Measurements from ENCODE around the gene SHISA9. TPM values are rescaled to one million over a fixed set of nuclear protein-coding genes. Genes with fewer than 3 reads are reported as not detected.
A peak's percentile ranks its signal among the peaks of the same experiment; 100 is the strongest.

The SHISA9 gene
- total and polyA plus RNA-seq, 12 donors, result 0.04 to 0.96 (median 0.13) TPM; not detected in 3

DNA sequence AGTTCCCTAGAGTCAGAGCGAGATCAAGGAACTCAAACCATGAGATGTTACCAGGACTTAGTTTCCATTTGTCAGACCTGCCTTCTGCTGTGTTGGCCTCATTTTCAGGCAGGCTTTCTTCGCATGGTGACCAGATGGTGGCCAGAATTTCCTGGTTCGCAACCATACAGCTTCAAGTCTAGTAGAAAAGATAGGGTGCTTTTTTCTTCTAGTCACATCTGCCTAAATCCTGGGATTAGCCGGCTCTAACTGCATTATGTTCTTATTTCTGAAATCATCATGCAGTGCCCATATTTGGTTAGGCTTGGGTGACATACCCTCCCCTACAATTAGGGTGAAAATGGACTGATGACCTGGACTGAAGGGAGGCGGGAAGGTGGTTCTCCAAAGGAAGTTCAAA, 131.5 kb downstream of the SHISA9 start:
- Histone ChIP-seq H3K9me3 (peaks cover 0 to 15% (median 0%) of the 10 kb centered on the region in 11 donors), H3K4me1 (no peaks in the 10 kb centered on the region), H3K4me3 (no peak overlapping the region), H3K27ac (no peak overlapping the region), H3K36me3 (no peaks in the 10 kb centered on the region), H3K27me3 (peaks cover 0 to 3% (median 0%) of the 10 kb centered on the region in 7 donors)
- intact Hi-C loops (cut with DNase I), result no loop called here
- TF ChIP-seq, protein P1, sequence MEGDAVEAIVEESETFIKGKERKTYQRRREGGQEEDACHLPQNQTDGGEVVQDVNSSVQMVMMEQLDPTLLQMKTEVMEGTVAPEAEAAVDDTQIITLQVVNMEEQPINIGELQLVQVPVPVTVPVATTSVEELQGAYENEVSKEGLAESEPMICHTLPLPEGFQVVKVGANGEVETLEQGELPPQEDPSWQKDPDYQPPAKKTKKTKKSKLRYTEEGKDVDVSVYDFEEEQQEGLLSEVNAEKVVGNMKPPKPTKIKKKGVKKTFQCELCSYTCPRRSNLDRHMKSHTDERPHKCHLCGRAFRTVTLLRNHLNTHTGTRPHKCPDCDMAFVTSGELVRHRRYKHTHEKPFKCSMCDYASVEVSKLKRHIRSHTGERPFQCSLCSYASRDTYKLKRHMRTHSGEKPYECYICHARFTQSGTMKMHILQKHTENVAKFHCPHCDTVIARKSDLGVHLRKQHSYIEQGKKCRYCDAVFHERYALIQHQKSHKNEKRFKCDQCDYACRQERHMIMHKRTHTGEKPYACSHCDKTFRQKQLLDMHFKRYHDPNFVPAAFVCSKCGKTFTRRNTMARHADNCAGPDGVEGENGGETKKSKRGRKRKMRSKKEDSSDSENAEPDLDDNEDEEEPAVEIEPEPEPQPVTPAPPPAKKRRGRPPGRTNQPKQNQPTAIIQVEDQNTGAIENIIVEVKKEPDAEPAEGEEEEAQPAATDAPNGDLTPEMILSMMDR (IDR thresholded peaks at IDR 0.05), result no peak
- DNase-seq (no peak), ATAC-seq (no peak)
- 81% methylated on average over 5 of the region's 5 CpGs for WGBS, 2 donors

DNA sequence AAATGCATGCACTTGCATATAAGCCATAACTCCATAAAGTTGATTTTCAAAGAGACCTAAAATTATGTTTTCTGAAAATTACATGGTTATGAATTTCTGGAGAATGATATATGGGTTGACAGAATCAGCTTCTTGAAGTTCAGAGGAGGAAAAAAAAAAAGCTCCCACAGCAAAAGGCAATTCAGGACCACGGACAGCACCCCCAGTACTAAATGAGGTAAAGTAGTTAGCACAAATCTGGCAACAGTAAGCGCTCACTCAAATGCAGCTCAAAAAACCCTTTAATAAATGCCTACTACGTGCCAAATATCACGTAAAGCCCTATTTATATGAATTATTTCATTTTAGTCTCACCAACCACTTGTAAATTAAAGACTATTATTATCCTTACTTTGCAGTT, 135.2 kb downstream of the SHISA9 start:
- intact Hi-C loops (cut with DNase I), result loop anchor here in 1 of 10 donors (5.0 kb wide), 1 partner anchor 534 kb away; no protein-coding TSS in a partner anchor
- no peaks in the 10 kb centered on the region for H3K4me1 ChIP-seq
- peaks cover 0 to 5% (median 0%) of the 10 kb centered on the region in 11 donors for H3K9me3 ChIP-seq
- H3K27ac ChIP-seq, result no peak overlapping the region
- ATAC-seq (no peak), DNase-seq (peak; percentile 23 to 37)
- H3K4me3 ChIP-seq, result no peak overlapping the region
- H3K27me3 ChIP-seq, result peaks cover 0 to 3% (median 0%) of the 10 kb centered on the region in 7 donors
- TF ChIP-seq, protein P1 (IDR thresholded peaks at IDR 0.05), result no peak
- WGBS, 2 donors, result 5 to 11% methylated on average over 4 of the region's 4 CpGs
- no peaks in the 10 kb centered on the region for H3K36me3 ChIP-seq

DNA sequence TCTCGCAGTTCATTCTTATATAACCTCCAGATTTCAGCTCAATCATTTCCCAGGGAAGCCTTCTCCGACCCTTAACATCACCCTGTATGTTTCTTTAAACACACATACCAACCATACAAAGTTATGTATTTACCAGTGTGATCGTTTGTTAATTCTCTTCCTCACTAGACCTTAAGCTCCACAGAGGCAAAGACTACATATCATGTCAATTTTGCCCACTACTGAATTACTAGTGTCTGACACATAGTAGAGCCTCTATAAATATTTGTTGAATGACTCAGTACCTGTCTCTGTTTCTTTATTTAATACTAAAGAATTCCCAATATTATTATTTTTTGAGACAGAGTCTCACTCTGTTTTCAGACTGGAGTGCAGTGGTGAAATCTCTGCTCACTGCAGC, 137.2 kb downstream of the SHISA9 start:
- 61 to 69% methylated on average over 3 of the region's 3 CpGs for WGBS, 2 donors

DNA sequence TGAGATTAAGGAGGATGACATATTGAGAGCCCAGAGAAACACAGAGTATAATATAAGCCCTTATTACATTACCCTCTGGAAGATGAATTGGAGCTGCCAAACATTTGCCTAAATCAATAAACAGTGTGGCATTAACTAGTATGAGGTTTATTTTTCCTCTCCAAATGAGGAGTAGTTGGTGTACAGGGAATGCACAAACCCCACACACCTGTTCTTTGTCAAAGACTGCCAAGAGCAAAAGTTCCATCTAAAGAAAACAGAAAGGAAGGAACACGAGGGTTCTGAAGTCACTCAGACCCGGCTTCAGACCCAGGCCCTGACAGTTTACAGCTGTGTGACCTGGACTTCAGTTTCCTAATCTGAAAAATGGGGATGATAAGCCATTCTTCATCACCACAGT, 138.1 kb downstream of the SHISA9 start:
- WGBS, 2 donors, result 18 to 26% methylated on average over 2 of the region's 2 CpGs
- no peak for ATAC-seq
- peaks cover 0 to 12% (median 0%) of the 10 kb centered on the region in 11 donors for H3K9me3 ChIP-seq
- H3K27me3 ChIP-seq, result peaks cover 0 to under 1% (median 0%) of the 10 kb centered on the region in 7 donors
- no peaks in the 10 kb centered on the region for H3K36me3 ChIP-seq
- no peak overlapping the region for H3K27ac ChIP-seq
- intact Hi-C loops (cut with DNase I), result loop anchor here in 1 of 10 donors (5.0 kb wide), 1 partner anchor 537 kb away; no protein-coding TSS in a partner anchor
- no peak overlapping the region for H3K4me3 ChIP-seq
- DNase-seq, result no peak
- TF ChIP-seq, protein P1 (IDR thresholded peaks at IDR 0.05), result no peak
- H3K4me1 ChIP-seq, result no peaks in the 10 kb centered on the region

More for the DNA sequence above, 137.2 kb downstream of the SHISA9 start:
- intact Hi-C loops (cut with DNase I), result loop anchor here in 1 of 10 donors (5.0 kb wide), 1 partner anchor 536 kb away; no protein-coding TSS in a partner anchor
- Histone ChIP-seq H3K4me1 (no peaks in the 10 kb centered on the region), H3K9me3 (peaks cover 0 to 17% (median 0%) of the 10 kb centered on the region in 11 donors), H3K4me3 (no peak overlapping the region), H3K27me3 (peaks cover 0 to 3% (median 0%) of the 10 kb centered on the region in 7 donors), H3K27ac (no peak overlapping the region), H3K36me3 (no peaks in the 10 kb centered on the region)
- TF ChIP-seq, protein P1 (IDR thresholded peaks at IDR 0.05), result no peak
- no peak for DNase-seq
- ATAC-seq, result no peak

Data from heart right ventricle (tissue), 16 donors.